NOMO-1 (cell line): ENCODE results near the gene ACTA2.
A peak's percentile ranks its signal among the peaks of the same experiment; 100 is the strongest.
"Not testable (repeated sequence)": the region's sequence is repeated elsewhere in the genome, so short reads cannot be mapped to it uniquely, and the experiment has no call there.

ENCODE experiments used
- DNase-seq, 2 experiments: peaks; one replicate each; lab custom pipeline; 2025; ENCODE audit not compliant: unreplicated experiment in 2 of 2; lab: John Stamatoyannopoulos, UW

The ACTA2 gene

GRCh38 chr10:88954458-88955083 lies 2.0 kb upstream of the ACTA2 start:
- no peak for DNase-seq

GRCh38 chr10:88953662-88954061 lies 1.1 kb upstream of the ACTA2 start:
- peak in 1 of 2 experiments; percentile 5 for DNase-seq

DNA sequence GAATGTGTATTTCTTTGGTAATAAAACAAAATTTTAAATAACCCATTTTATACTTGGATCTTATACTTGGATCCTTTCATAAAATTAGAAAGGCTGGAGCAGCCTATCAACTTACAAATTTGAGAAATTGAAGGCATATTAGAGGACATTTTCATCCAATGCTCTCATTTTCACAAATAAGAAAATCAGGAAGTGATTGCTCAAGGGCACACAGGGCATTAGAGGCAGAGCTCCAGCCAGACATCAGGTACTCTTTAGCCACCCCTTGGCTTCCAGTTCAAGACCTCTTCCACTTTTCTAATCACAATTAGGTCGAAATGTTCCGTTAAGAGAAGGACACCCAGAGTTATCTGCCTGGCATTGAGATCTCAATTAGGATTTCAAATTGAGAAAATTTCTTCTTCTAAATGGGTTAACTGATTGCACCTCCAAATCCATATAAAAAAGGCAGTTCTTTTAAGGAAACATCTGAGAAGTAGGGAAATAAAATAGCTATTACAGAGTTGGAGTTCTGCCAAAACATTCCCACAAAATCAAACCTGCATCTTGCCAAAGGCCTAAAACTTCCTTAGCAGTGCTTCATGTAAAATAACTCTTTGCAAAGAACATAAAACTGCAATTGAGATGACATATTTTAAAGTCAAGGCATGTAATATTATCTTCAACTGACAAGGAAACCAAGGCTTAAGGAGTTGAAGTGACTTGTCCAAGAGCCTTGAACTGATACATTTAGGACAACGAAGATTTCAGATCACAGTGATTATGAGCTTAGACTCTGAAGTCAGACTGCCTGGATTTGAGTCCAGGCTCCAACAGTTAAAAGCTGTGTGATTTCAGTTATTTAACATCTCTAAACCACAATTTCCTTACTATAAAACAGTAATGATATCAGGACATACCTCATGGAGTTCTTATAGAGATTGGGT lies 2.4 kb downstream of the ACTA2 start:
- DNase-seq: peak; percentile 8 to 48

- no peak for DNase-seq
Observed at GRCh38 chr10:88949051-88949450, 3.5 kb downstream of the ACTA2 start.

GRCh38 chr10:88946965-88947590 lies 5.5 kb downstream of the ACTA2 start:
- DNase-seq: no peak

DNA sequence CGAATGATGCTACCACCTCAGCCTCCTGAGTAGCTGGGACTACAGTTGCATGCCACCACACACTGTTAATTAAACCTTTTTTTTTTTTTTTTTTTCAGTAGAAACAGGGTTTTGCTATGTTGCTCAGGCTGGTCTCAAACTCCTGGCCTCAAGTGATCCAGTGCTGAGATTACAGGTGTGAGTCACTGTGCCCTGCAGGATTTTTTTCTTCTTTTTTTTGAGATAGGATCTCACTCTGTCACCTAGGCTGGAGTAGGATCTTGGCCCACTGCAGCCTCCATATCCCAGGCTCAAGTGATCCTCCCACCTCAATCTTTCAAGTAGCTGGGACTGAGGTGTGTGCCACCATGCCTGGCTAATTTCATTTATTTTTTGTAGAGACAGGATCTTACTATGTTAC lies 6.4 kb downstream of the ACTA2 start:
- DNase-seq: no peak

DNA sequence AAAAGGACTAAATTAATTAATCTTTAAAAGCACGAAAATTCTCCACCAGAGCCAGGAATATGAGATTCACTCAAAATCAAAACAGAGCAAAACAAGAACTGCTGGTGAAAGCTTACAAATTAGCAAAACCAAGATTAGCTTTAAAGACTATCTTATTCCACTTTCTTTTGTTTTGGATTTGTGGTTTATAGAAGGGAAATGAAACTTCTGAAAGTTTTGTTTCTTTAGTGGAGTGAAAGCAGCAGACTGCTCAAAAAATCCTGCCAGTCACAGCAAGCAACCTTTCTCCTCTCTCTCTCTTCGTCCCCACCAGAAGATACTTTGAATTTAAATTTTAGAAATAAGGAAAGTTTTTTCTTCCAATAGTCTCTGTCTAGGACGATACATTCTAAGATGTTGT lies 7.8 kb downstream of the ACTA2 start:
- peak; percentile 24 to 68 for DNase-seq

DNA sequence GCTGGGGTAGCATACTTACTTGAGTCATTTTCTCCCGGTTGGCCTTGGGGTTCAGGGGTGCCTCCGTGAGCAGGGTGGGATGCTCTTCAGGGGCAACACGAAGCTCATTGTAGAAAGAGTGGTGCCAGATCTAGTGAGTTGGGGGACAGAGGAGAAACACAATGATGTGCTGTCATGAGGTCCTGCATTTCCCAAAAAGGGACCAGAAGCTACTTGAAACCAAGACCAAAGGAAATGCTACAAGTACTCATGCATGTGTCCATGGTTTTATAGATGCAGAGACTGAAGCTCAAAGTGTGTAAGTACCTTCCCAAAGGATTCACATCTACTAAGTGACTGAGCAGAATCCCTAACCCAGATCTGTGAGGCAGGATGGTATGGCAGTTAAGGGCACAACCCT lies 8.8 kb downstream of the ACTA2 start:
- DNase-seq: no peak

DNA sequence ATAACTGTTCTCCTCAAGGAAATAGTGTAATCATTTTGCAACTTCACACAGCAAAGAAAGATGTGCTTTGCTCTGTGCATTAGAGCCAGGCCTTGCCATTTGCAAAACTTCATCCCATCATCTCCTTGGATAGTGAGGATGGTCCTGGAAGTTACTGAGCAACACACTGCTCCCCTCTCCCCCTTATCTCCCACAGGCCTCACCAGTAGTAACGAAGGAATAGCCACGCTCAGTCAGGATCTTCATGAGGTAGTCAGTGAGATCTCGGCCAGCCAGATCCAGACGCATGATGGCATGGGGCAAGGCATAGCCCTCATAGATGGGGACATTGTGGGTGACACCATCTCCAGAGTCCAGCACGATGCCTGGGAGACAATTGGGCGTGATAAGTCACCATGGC lies 11.5 kb downstream of the ACTA2 start:
- no peak for DNase-seq

- no peak for DNase-seq
Observed at GRCh38 chr10:88938938-88939337, 13.6 kb downstream of the ACTA2 start.

DNA sequence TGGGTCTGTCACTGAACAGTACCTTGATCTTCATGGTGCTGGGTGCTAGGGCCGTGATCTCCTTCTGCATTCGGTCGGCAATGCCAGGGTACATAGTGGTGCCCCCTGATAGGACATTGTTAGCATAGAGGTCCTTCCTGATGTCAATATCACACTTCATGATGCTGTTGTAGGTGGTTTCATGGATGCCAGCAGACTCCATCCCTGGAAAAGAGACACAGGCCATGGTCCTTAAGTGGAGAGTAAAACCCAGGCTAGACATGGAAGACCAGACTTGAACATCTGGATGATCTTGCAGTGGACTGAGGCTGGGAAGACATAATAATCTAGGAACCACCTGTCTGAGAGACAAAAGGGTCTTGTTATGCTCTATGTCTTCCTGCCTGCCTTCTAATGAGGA lies 14.5 kb downstream of the ACTA2 start:
- DNase-seq: no peak

DNA sequence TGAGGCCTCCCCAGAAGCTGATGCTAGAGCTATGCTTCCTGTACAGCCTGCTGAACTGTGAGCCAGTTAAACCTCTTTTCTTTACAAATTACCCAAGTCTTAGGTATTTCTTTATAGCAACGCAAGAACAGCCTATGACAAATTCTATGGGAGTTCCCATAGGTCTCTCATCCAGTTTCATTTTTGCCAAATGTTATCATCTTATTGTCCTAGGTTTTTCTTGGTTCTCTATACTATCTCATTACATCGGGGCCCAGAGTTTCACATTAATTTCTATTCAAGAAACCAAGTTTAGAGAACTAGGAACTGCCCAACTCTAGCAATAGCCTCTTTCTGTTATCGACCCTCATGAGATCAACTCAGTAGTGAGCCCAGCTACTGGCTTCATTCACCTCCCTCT lies 15.9 kb downstream of the ACTA2 start:
- DNase-seq: no peak

DNA sequence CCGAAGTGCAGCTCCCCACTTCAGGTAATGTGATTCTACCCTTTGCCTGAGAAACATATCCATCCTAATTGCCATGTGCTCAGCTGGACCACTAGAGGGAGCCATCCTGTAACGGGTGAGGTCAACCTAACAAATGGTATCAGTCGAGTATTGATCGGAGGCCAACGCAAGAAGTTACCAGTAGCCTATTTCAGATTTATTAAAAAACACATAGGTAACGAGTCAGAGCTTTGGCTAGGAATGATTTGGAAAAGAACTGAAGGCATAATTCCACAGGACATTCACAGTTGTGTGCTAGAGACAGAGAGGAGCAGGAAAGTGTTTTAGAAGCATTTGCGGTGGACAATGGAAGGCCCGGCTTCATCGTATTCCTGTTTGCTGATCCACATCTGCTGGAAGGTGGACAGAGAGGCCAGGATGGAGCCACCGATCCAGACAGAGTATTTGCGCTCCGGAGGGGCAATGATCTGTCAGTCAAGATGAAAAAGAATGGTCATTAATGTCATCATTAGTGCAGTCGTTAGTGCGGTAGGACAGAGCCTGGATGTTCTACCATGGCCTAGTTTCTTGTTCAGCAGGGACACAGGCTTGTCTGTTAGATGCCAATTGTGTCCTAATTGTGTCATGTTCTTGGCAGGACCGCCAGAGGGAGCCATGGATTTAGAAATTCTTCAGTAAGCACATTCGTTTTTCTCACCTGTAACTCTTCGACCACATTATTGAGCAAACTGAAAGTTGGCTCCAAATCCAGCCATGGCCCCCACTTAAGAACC lies 17.5 kb downstream of the ACTA2 start:
- peak; percentile 54 to 71 for DNase-seq

DNA sequence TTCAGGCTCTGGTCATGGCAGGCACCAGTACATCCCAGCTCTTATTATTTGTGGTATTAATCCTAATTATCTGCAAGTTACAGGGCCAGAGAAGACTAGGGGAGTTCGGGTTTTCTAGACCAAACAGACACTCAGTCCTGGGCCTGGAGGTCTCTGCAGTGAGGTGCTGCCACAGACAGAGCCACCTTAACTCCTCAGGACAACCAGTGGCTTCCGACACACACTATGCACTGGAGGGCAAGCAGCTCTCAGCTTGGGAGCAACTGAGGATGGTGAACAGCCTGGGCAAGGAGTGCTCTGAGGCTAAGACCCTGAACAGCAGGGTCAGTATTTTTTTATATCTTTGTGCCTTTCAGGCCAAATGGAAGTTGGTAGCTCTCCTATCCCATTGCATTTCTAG lies 19.0 kb downstream of the ACTA2 start:
- no peak for DNase-seq

DNA sequence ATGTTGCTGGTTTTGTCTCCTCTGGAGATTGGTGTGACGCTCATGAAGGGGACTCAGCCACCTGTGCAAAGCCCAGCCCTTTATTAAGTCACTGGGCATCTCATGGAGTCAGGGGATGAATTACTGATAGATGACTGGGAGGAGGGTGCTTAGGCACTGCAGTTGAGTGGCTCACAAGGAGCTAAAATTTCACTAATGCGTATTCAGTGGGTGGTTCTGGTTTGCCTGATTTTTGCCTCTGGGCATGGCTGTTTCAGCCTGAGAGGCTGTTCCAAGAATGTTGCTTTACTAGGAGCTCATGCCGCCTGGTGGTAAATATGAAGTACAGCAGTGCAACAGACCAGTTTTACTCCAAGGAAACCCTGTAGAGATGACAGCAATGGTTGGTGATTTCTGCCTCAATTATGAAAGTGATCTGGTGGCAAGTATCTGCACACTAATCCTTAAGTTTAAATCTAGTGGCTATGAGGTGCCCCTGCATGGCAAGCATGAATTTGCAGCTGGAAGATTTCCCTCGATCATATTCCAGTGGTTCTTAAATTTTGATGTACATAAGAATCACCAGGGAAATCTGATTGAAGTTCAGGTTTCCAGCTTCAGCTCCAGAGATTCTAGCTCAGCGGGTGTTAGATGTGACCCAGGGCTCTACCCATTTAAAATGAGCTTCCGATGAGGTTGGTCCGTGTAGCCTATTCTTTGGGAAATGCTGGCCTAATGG lies 19.9 kb downstream of the ACTA2 start:
- peak; percentile 22 to 73 for DNase-seq

- DNase-seq: not testable (repeated sequence)
Observed at GRCh38 chr10:88932029-88932428, 20.5 kb downstream of the ACTA2 start.

GRCh38 chr10:88931548-88931947 lies 21.0 kb downstream of the ACTA2 start:
- DNase-seq: no peak

DNA sequence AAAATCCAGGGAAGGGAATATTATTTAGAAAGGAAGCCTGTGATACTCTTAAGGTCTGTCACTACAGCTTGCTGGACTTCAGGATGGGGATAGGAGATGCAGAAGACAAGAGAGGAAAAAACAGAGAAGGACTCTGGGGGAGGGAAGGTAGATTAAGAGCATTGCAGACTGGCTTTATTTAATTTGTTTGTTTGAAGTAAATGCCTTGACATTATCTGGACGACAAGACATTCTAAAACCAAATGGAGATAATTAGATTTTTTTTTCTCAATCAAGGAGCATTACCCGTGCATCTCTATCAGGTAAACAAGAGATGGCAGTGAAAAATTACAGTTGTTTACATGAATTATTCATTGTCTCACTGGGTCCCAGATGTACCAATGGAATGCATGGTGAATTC lies 24.3 kb downstream of the ACTA2 start:
- no peak for DNase-seq

DNA sequence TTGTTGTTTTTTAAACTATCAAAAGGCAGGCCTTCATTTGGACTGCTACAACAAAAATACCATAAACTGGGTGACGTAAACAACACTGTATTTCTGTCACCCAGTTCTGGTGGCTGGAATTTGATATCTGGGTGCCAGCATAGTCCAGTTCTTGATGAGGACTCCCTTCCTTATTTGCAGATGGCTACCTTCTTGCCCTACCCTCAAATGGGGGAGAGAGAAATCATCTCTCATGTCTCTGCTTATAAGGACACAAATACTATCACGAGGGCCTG lies 25.2 kb downstream of the ACTA2 start:
- no peak for DNase-seq

DNA sequence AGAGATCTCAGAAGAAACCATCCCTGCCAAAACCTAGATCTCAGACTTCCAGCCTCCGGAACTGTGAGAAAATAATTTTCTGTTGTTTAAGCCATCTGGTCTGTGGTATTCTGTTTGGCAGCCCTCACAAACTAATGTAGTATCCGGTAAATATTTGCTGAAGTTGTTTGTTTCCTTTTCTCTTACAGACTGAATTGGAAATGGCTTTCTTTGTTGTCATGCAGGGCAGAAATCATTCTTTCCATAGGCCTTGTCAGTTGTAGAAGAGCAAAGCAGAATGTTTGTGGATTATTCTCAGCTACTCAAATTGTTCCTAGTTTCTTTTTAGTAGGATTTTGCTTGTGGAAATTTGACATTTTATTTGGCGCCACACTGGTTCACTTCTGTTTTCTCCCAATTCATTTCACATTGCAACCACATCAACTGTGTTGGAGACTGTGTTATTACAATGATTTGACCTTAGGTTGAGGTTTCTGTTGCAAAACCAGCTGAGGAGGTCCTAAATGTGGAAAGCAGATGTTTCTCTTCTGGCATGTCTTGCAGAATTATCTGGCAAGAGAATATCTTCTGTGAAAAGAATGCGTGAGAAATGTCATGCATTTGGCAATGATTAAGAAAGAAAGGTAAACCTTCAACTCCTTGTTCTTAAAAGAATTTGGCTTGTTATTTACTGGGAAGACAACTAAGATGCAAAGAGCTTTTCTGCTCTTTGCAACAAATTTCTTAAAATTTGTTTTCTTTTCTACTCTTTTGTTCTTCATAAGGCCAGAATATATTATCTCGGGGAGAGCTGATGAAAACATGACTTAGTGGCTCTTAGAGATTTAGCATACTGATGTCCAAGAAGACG lies 25.8 kb downstream of the ACTA2 start:
- DNase-seq: peak; percentile 70 to 89
